ENCODE data around the gene CNGA2. TPM values are rescaled to one million over a fixed set of nuclear protein-coding genes. Genes with fewer than 3 reads are reported as not detected.

The CNGA2 gene
- total and polyA plus RNA-seq, 2 of the 4 experiments (the other 2 are of a cell fraction) = not detected

GRCh38 chrX:151759041-151759708, 24.6 kb downstream of the CNGA2 start:
- Histone ChIP-seq H3K9me1 (ENCODE audit: insufficient read depth, low read length) (no peaks in the 10 kb centered on the region), H4K91ac (ENCODE audit: insufficient read depth, low read depth, low read length) (no peak overlapping the region), H2AK5ac (ENCODE audit: low read depth, low read length) (no peak overlapping the region), H3K9me3 (ENCODE audit: control insufficient read depth, insufficient read depth, low read length) (peaks cover 6% of the 10 kb centered on the region; the same call in 1 of the 2 replicates), H2BK15ac (ENCODE audit: low read depth, low read length) (no peak overlapping the region), H2AFZ (replicated peaks; ENCODE audit: low read length, poor library complexity) (no peak overlapping the region), H2BK20ac (ENCODE audit: low read depth, low read length) (no peak overlapping the region), H2BK5ac (ENCODE audit: low read depth, low read length, poor library complexity, severe bottlenecking) (no peak overlapping the region), H4K20me1 (ENCODE audit: insufficient read depth, low read length) (no peaks in the 10 kb centered on the region), H4K8ac (ENCODE audit: low read depth in 2 of 2, low read length in 2 of 2) (no peak overlapping the region), H3K4me3 (ENCODE audit: insufficient read depth, low read depth, low read length) (no peak overlapping the region), H3K23ac (ENCODE audit: low read depth, low read length) (no peak overlapping the region), H3K4me2 (ENCODE audit: low read depth, low read length) (no peak overlapping the region), H3K56ac (ENCODE audit: extremely low read depth, insufficient read depth, low read length) (no peak overlapping the region), H4K5ac (ENCODE audit: low read depth, low read length) (no peak overlapping the region), H3K36me3 (ENCODE audit: control insufficient read depth, insufficient read depth, low read length) (no peaks in the 10 kb centered on the region), H3K27me3 (ENCODE audit: control insufficient read depth, insufficient read depth, low read length) (no peaks in the 10 kb centered on the region), H2BK120ac (ENCODE audit: low read depth, low read length) (no peak overlapping the region), H2AK9ac (replicated peaks; ENCODE audit: low read depth, low read length, poor library complexity) (no peak overlapping the region), H3K4ac (ENCODE audit: low read depth, low read length) (no peak overlapping the region), H3K4me1 (ENCODE audit: control insufficient read depth, insufficient read depth, low read length) (no peaks in the 10 kb centered on the region), H3K18ac (ENCODE audit: low read depth, low read length) (no peak overlapping the region), H3K9ac (ENCODE audit: low read depth, low read length) (no peak overlapping the region), H3K14ac (replicated peaks; ENCODE audit: low read depth, low read length) (no peak overlapping the region), H3K79me1 (ENCODE audit: low read depth in 1 of 2, low read length in 2 of 2) (no peaks in the 10 kb centered on the region), H3K27ac (ENCODE audit: insufficient read depth, low read length) (no peak overlapping the region)
- CTCF ChIA-PET = no interaction called here
- DNase-seq = no peak
- intact Hi-C loops (cut with micrococcal nuclease) = no loop called here
- POLR2A ChIA-PET (ENCODE audit: unreplicated experiment) = no interaction called here
- WGBS, 2 experiments (ENCODE audit: extremely low coverage in 2 of 2, insufficient read length in 1 of 2) = 60% methylated on average over 3 of the region's 11 CpGs; no CpG with 5 or more reads in 1 of the 2 experiments
- dilution Hi-C loops (cut with HindIII; ENCODE audit: low sequenced_read_pairs, unreplicated experiment) = no loop called here
- in situ Hi-C loops (cut with MboI; ENCODE audit: low sequenced_read_pairs) = loop anchor here (25.0 kb wide), 1 partner anchor 878 kb away; the partner anchor contains the start of gene GABRQ
- TF ChIP-seq FOS (IDR thresholded peaks at IDR 0.05; ENCODE audit: low read depth, low read length) (no peak), BHLHE40 (IDR thresholded peaks at IDR 0.05; ENCODE audit: low read depth, low read length) (no peak), RAD21 (IDR thresholded peaks at IDR 0.05; ENCODE audit: low read length) (no peak), RCOR1 (IDR thresholded peaks at IDR 0.05; ENCODE audit: insufficient replicate concordance, low read length) (no peak)
- no TSS peak for BruUV-seq (replicated peaks)
- ATAC-seq (ENCODE audit: low read depth) = no peak

All from IMR-90 (cell line).